DOHH2 (cell line): ENCODE data around the gene PARD6B.

Experiments used
- H3F3A ChIP-seq: fragments of 200-600 bp; sonication (generic), shearing (Covaris generic); 2 replicates; pipeline ENCODE4 v1.6.0; 2016; ENCODE audit warnings: antibody characterized with exemption, mild to moderate bottlenecking; ENCODE audit not compliant: control insufficient read depth, insufficient read depth
- H3K27ac ChIP-seq: fragments of 200-600 bp; sonication (generic); 2 replicates; pipeline ENCODE4 v1.5.1; 2014; ENCODE audit warnings: low read depth, mild to moderate bottlenecking, low read length, moderate library complexity
- H3K27me3 ChIP-seq: fragments of 200-600 bp; sonication (generic); 2 replicates; pipeline ENCODE4 v1.6.1; 2014; ENCODE audit warnings: mild to moderate bottlenecking, low read length, mixed read lengths; ENCODE audit not compliant: control insufficient read depth
- H3K36me3 ChIP-seq: fragments of 200-600 bp; sonication (generic); 2 replicates; pipeline ENCODE4 v1.6.1; 2014; ENCODE audit warnings: mild to moderate bottlenecking, low read length, moderate library complexity, mixed read lengths; ENCODE audit not compliant: control insufficient read depth
- H3K4me1 ChIP-seq: fragments of 200-600 bp; sonication (generic); 2 replicates; pipeline ENCODE4 v1.6.1; 2014; ENCODE audit warnings: mild to moderate bottlenecking, low read length, mixed read lengths; ENCODE audit not compliant: control insufficient read depth
- H3K4me2 ChIP-seq: fragments of 200-600 bp; sonication (generic); 2 replicates; pipeline ENCODE4 v1.6.0; 2014; ENCODE audit warnings: mild to moderate bottlenecking, low read length, moderate library complexity
- H3K4me3 ChIP-seq: fragments of 200-600 bp; sonication (generic); 2 replicates; pipeline ENCODE4 v1.5.1; 2014; ENCODE audit warnings: mild to moderate bottlenecking, low read length, mixed read lengths
- H3K79me2 ChIP-seq: fragments of 200-600 bp; sonication (generic); 2 replicates; pipeline ENCODE4 v1.6.1; 2014; ENCODE audit warnings: mild to moderate bottlenecking, low read length, mixed read lengths; ENCODE audit not compliant: control insufficient read depth
- H3K9me2 ChIP-seq: fragments of 200-600 bp; sonication (generic); replicated peaks from 2 replicates; pipeline ENCODE4 v1.6.1; 2014; ENCODE audit warnings: mild to moderate bottlenecking, low read length, mixed read lengths; ENCODE audit not compliant: control insufficient read depth
- H3K9me3 ChIP-seq: fragments of 200-600 bp; sonication (generic); 2 replicates; pipeline ENCODE4 v1.6.1; 2014; ENCODE audit warnings: antibody characterized with exemption, low read length, mixed read lengths; ENCODE audit not compliant: control insufficient read depth, insufficient read depth
- H4K20me1 ChIP-seq: fragments of 200-600 bp; sonication (generic); 2 replicates; pipeline ENCODE4 v1.6.0; 2014; ENCODE audit warnings: low read depth, mild to moderate bottlenecking, antibody characterized with exemption, low read length, moderate library complexity; ENCODE audit not compliant: control insufficient read depth, insufficient read depth
- EZH2phosphoT487 ChIP-seq: fragments of 200-600 bp; sonication (generic); IDR thresholded peaks from 2 replicates; pipeline ENCODE4 v1.6.1; 2017; ENCODE audit warnings: borderline replicate concordance, mild to moderate bottlenecking, antibody characterized with exemption, low read length, moderate library complexity, mixed read lengths
- TF ChIP-seq, protein P1 (sequence below): fragments of 200-600 bp; sonication (generic); IDR thresholded peaks from one replicate; pipeline ENCODE4 v1.5.1; 2014; ENCODE audit warnings: antibody characterized with exemption, mild to moderate bottlenecking, low read depth, low read length; ENCODE audit not compliant: poor library complexity, severe bottlenecking

PARD6B gene

DNA sequence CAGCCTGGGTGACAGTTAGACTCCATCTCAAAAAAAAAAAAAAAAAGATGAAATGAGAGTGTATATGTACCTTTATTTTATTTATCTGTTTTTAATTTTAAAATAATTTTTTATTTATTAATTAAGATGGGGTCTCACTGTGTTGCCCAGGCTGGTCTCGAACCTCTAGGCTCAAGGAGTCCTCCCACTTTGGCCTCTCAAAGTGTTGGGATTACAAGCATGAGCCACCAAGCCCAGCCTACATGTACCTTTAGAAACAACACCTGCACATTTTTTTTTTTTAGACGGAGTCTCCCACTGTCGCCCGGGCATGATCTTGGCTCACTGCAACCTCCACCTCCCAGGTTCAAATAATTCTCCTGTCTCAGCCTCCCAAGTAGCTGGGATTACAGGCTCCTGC, 12.1 kb upstream of the PARD6B start:
- H3K36me3 ChIP-seq, result no peaks in the 10 kb centered on the region
- H3K4me2 ChIP-seq, result no peak overlapping the region
- H3K9me3 ChIP-seq, result no peaks in the 10 kb centered on the region
- H3K79me2 ChIP-seq, result no peaks in the 10 kb centered on the region
- H3K4me3 ChIP-seq, result no peak overlapping the region
- no peaks in the 10 kb centered on the region for H4K20me1 ChIP-seq
- H3F3A ChIP-seq, result no peaks in the 10 kb centered on the region
- peaks cover 11% of the 10 kb centered on the region; the same call in 1 of the 2 replicates for H3K27me3 ChIP-seq
- H3K4me1 ChIP-seq, result no peaks in the 10 kb centered on the region
- H3K27ac ChIP-seq, result no peak overlapping the region
- H3K9me2 ChIP-seq, result no peaks in the 10 kb centered on the region
- TF ChIP-seq EZH2phosphoT487, result no peak
- TF ChIP-seq, protein P1, sequence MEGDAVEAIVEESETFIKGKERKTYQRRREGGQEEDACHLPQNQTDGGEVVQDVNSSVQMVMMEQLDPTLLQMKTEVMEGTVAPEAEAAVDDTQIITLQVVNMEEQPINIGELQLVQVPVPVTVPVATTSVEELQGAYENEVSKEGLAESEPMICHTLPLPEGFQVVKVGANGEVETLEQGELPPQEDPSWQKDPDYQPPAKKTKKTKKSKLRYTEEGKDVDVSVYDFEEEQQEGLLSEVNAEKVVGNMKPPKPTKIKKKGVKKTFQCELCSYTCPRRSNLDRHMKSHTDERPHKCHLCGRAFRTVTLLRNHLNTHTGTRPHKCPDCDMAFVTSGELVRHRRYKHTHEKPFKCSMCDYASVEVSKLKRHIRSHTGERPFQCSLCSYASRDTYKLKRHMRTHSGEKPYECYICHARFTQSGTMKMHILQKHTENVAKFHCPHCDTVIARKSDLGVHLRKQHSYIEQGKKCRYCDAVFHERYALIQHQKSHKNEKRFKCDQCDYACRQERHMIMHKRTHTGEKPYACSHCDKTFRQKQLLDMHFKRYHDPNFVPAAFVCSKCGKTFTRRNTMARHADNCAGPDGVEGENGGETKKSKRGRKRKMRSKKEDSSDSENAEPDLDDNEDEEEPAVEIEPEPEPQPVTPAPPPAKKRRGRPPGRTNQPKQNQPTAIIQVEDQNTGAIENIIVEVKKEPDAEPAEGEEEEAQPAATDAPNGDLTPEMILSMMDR, result no peak

- H3K4me3 ChIP-seq, result no peak overlapping the region
- no peaks in the 10 kb centered on the region for H3K36me3 ChIP-seq
- peaks cover 11% of the 10 kb centered on the region; the same call in 1 of the 2 replicates for H3K27me3 ChIP-seq
- no peaks in the 10 kb centered on the region for H3K79me2 ChIP-seq
- no peaks in the 10 kb centered on the region for H3K4me1 ChIP-seq
- no peaks in the 10 kb centered on the region for H3K9me2 ChIP-seq
- H3K4me2 ChIP-seq, result no peak overlapping the region
- H3F3A ChIP-seq, result no peaks in the 10 kb centered on the region
- no peak overlapping the region for H3K27ac ChIP-seq
- no peaks in the 10 kb centered on the region for H4K20me1 ChIP-seq
- no peak for TF ChIP-seq EZH2phosphoT487
- TF ChIP-seq, protein P1, result no peak
- no peaks in the 10 kb centered on the region for H3K9me3 ChIP-seq
Measured at GRCh38 chr20:50720026-50720425, 11.4 kb upstream of the PARD6B start.

DNA sequence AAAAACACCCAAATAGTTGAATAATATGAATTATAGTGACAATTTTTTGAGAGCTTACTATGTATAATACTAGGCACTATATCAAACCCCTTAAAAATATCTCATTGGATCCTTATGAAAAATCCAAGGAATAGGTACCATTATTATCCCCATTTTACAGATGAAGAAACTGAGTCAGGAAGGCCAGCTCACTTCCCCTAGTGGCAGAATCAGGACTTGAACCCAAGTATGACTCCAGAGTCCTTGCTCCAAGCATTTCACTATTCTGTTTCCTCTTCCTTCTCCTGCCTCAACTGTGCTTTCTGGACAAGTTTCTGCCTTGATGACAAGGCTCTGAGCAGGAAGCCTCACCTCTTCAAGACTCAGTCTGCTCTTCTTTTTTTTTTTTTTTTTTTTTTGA, 10.8 kb upstream of the PARD6B start:
- no peak overlapping the region for H3K4me2 ChIP-seq
- no peak overlapping the region for H3K4me3 ChIP-seq
- no peaks in the 10 kb centered on the region for H3F3A ChIP-seq
- peaks cover 8% of the 10 kb centered on the region; the same call in 1 of the 2 replicates for H3K27me3 ChIP-seq
- no peaks in the 10 kb centered on the region for H3K9me3 ChIP-seq
- no peak for TF ChIP-seq EZH2phosphoT487
- TF ChIP-seq, protein P1, result no peak
- no peaks in the 10 kb centered on the region for H4K20me1 ChIP-seq
- no peaks in the 10 kb centered on the region for H3K9me2 ChIP-seq
- no peak overlapping the region for H3K27ac ChIP-seq
- H3K79me2 ChIP-seq, result no peaks in the 10 kb centered on the region
- no peaks in the 10 kb centered on the region for H3K4me1 ChIP-seq
- H3K36me3 ChIP-seq, result no peaks in the 10 kb centered on the region

- H3K27ac ChIP-seq, result no peak overlapping the region
- H3K4me1 ChIP-seq, result no peaks in the 10 kb centered on the region
- H3K4me2 ChIP-seq, result no peak overlapping the region
- no peaks in the 10 kb centered on the region for H3K9me3 ChIP-seq
- H4K20me1 ChIP-seq, result no peaks in the 10 kb centered on the region
- H3K4me3 ChIP-seq, result no peak overlapping the region
- H3K79me2 ChIP-seq, result no peaks in the 10 kb centered on the region
- peaks cover 2% of the 10 kb centered on the region; the same call in 1 of the 2 replicates for H3K27me3 ChIP-seq
- TF ChIP-seq, protein P1, result no peak
- no peak for TF ChIP-seq EZH2phosphoT487
- no peaks in the 10 kb centered on the region for H3F3A ChIP-seq
- H3K36me3 ChIP-seq, result no peaks in the 10 kb centered on the region
- H3K9me2 ChIP-seq, result no peaks in the 10 kb centered on the region
Measured at GRCh38 chr20:50721881-50722281, 9.5 kb upstream of the PARD6B start.
